ENCODE measurements around the gene RBM34.
"Not testable (repeated sequence)": the region's sequence is repeated elsewhere in the genome, so short reads cannot be mapped to it uniquely, and the experiment has no call there.

Gene RBM34

DNA sequence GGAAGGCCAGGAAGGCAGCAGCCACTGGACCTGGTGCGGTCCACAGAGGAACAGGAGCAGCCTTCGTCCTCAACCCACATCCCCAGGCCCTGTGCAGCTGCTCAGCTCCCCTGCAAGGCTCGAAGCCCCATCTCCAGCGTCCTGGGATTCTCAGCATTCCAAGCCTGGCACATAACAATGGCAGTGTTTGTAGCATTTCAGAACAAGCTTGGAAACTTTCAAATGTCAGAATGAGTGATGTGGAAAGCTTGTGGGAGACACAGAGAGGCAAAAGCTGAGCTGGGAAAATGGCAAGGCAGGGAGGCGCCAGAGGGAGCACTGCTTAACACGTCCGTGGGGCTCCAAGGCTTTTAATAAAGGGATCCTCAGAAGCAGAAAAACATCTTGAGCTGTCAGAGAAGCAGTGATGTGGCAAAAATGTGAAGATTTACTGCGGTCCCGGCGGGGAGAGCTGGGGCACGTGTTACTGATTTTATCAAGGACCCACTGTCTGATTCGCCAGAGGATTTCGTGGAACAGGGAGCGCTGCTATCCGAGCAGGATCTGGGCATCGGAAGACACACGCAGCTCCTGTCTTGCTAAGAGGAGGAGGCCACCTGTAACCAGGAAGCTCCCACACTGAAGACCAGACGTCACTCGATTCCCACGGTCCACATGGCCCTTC lies 70.5 kb downstream of the RBM34 start:
- DNase-seq, result no peak

DNA sequence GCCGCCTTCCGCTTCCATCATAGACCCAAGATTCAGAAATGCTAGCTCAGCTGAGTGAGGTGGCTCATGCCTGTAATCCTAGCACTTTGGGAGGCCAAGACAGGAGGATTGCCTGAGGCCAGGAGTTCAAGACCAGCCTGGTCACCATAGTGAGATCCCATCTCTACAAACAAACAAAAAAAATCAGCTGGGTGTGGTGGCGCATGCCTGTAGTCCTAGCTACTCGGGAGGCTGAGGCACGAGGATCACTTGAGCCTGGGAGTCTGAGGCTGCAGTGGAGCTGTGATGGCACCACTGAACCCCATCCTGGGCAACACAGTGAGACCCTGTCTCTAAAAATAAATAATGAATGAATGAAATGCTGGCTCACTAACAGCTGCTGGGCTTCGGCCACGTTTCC lies 72.1 kb downstream of the RBM34 start:
- no peak for DNase-seq

DNA sequence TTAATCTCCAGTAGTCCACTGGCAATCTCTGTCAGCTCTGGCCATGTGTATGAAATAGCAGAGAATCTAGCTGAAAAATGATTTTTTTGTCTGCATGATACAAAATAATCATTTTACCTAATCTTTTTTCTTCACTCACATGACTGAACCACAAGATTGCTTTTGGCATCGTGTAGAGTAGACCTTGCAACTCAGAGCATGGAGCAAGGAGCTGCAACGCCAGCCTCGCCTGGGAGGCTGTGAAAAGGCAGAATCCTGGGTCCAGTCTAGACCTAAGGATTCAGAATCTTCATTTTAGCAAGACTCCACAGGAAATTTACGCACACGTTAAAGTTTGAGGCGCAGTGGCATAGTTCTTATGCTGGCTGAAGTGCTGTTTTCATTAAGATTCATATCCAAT lies 72.6 kb downstream of the RBM34 start:
- no peak for DNase-seq

DNA sequence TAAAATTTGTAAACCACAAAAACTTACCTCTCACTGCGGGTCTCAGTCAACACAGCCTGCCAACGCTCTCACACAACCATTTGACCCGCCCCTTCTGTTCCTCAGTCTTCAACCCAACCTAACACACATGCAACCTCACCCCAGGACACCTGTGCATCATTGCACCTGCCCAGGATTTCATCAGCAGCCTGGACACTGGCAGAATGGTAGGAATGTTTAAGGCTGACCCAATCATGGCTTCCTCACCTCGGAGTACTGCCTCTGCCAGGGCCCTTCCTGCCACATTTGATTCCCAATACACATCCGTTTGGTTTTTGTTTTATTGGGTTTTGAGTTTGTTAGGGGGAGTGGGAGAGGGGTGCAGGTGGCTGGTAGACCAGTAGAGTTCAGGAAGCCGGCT lies 73.1 kb downstream of the RBM34 start:
- no peak for DNase-seq

DNA sequence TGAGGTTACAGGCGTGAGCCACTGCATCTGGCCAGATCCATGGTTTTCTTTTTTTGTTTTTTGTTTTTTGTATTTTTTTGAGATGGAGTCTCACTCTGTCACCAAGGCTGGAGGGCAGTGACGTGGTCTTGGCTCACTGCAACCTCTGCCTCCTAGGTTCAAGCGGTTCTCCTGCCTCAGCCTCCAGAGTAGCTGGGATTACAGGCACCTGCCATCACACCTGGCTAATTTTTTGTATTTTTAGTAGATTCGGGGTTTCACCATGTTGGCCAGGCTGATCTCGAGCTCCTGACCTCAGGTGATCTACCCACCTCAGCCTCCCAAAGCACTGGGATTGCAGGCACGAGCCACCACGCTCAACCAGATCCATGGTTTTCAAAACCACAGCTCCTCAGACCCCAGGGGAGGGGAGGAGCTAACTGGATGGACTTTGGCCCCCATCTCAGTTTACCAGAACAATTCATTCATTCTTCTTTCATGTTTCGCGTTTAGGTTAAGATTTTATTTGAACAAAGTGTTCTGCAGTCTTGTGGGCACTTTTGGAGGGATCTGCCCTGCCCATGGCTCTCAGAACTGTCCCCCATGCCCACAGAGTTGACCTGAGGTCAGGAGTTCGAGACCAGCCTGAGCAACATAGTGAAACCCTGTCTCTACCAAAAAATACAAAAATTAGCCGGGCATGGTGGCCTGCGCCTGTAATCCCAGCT lies 75.5 kb downstream of the RBM34 start:
- DNase-seq, result not testable (repeated sequence)
